Suprapubic skin (tissue), 4 donors: ENCODE measurements around the gene B9D1. TPM values are rescaled to one million over a fixed set of nuclear protein-coding genes. Genes with fewer than 3 reads are reported as not detected.
A peak's percentile ranks its signal among the peaks of the same experiment; 100 is the strongest.

Experiments used
- DNase-seq, 2 donors: peaks; one replicate each; pipeline ENCODE4 v3.0.0-alpha.2; 2019; ENCODE audit warnings: low spot score in 2 of 2
- H3K27ac ChIP-seq: fragments of 200-600 bp; sonication (generic); one replicate; pipeline ENCODE4 v1.5.1; 2019
- H3K27me3 ChIP-seq: fragments of 200-600 bp; sonication (generic); one replicate; pipeline ENCODE4 v1.5.1; 2019
- H3K36me3 ChIP-seq: fragments of 200-600 bp; sonication (generic); one replicate; pipeline ENCODE4 v1.5.1; 2019
- H3K4me1 ChIP-seq: fragments of 200-600 bp; sonication (generic); one replicate; pipeline ENCODE4 v1.5.1; 2019
- H3K4me3 ChIP-seq: fragments of 200-600 bp; sonication (generic); one replicate; pipeline ENCODE4 v1.5.1; 2019; ENCODE audit warnings: mild to moderate bottlenecking
- H3K9me3 ChIP-seq: fragments of 200-600 bp; sonication (generic); one replicate; pipeline ENCODE4 v1.5.1; 2019
- EP300 ChIP-seq: sonication (generic); formaldehyde crosslinking; IDR thresholded peaks from one replicate; pipeline ENCODE4 v1.6.1; 2017; ENCODE audit warnings: antibody characterized with exemption
- POLR2A ChIP-seq, 2 donors: fragments of 450-650 bp; IDR thresholded peaks; one replicate each; pipeline ENCODE4 v1.6.1; 2017; ENCODE audit warnings: antibody characterized with exemption in 2 of 2, mild to moderate bottlenecking in 2 of 2, moderate library complexity in 2 of 2
- POLR2AphosphoS5 ChIP-seq, 3 donors: sonication (generic); formaldehyde crosslinking; IDR thresholded peaks; one replicate each; pipeline ENCODE4 v1.6.1; 2017; ENCODE audit warnings: antibody characterized with exemption in 3 of 3
- WGBS: methylation state at CpG from one replicate; pipeline ENCODE4 v1.1.5; 2018; 5-methylcytosine and 5-hydroxymethylcytosine counted together
- total RNA-seq, 4 donors: library from RNA; depleted of rRNA; stranded (reverse); fragments of >200 nt; gene quantifications; one replicate each; pipeline ENCODE4 v1.1.0, GENCODE V29; 2016
- TF ChIP-seq, protein P1 (sequence below), 2 donors: fragments of 200-600 bp in 1 of 2; fragments of 450-650 bp in 1 of 2; sonication (generic) in 1 of 2; IDR thresholded peaks; one replicate each; pipeline ENCODE4 v1.5.1; 2016 to 2019; ENCODE audit warnings: antibody characterized with exemption in 2 of 2, mild to moderate bottlenecking in 1 of 2, moderate library complexity in 1 of 2

Gene B9D1
- total RNA-seq, 4 donors from 2014 or later = 10.7 to 21.7 (median 17.3) TPM

GRCh38 chr17:19365499-19365817 lies 2.9 kb upstream of the B9D1 start:
- no peak for TF ChIP-seq POLR2AphosphoS5 (IDR thresholded peaks at IDR 0.05)
- no peak for TF ChIP-seq EP300
- TF ChIP-seq, protein P1, sequence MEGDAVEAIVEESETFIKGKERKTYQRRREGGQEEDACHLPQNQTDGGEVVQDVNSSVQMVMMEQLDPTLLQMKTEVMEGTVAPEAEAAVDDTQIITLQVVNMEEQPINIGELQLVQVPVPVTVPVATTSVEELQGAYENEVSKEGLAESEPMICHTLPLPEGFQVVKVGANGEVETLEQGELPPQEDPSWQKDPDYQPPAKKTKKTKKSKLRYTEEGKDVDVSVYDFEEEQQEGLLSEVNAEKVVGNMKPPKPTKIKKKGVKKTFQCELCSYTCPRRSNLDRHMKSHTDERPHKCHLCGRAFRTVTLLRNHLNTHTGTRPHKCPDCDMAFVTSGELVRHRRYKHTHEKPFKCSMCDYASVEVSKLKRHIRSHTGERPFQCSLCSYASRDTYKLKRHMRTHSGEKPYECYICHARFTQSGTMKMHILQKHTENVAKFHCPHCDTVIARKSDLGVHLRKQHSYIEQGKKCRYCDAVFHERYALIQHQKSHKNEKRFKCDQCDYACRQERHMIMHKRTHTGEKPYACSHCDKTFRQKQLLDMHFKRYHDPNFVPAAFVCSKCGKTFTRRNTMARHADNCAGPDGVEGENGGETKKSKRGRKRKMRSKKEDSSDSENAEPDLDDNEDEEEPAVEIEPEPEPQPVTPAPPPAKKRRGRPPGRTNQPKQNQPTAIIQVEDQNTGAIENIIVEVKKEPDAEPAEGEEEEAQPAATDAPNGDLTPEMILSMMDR (IDR thresholded peaks at IDR 0.05) = no peak
- no peak for TF ChIP-seq POLR2A (IDR thresholded peaks at IDR 0.05)
- Histone ChIP-seq H3K27me3 (no peaks in the 10 kb centered on the region), H3K27ac (no peak overlapping the region), H3K36me3 (no peaks in the 10 kb centered on the region), H3K9me3 (no peaks in the 10 kb centered on the region), H3K4me1 (peaks cover 26% of the 10 kb centered on the region), H3K4me3 (no peak overlapping the region)
- DNase-seq = no peak
- WGBS = 94% methylated on average over 4 of the region's 4 CpGs

DNA sequence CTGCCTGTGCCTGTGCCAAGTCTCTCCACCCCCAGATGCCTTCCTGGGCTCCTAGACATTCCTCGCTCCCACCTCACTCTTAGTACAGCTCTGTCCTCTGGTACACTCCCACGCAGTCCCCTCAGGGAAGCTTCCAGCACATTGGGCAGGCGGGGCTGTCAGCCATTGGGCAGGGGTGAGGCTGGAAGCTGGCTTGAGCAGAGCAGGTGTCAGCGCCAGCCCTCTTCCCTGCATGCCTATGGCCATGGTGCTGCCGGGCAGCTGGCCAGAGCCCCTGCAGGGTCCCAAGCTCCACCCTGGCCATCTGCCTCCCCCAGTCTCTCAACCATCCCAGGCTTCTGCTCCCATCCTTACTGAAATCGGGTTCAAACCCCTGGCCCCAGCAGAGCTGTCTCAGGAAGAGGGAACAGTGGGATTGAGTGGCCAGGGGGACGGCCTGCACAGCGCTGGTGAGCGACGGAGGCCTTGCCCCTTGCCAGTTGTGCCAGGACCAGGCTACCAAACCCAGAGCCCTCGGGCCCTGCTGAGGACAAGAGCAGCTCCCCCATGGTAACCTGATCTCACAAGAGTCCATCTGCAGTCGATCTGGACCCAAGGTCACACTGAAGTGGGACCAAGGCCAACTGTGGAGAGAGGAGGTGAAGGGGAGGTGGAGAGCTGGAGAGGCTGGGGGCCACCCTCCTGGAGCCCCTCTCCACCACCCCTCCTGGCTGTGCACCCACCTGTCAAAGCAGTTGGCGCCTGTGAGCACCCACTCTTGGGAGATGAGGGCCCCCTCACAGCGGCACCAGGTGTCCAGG lies 2.4 kb upstream of the B9D1 start:
- Histone ChIP-seq H3K9me3 (no peaks in the 10 kb centered on the region), H3K27ac (no peak overlapping the region), H3K27me3 (no peaks in the 10 kb centered on the region), H3K4me3 (no peak overlapping the region), H3K4me1 (peaks cover 22% of the 10 kb centered on the region), H3K36me3 (no peaks in the 10 kb centered on the region)
- TF ChIP-seq, protein P1 (IDR thresholded peaks at IDR 0.05) = no peak
- TF ChIP-seq EP300 (no peak), POLR2A (IDR thresholded peaks at IDR 0.05) (no peak), POLR2AphosphoS5 (IDR thresholded peaks at IDR 0.05) (no peak)
- no peak for DNase-seq
- 74% methylated on average over 7 of the region's 14 CpGs for WGBS

- 51% methylated on average over 5 of the region's 6 CpGs for WGBS
- Histone ChIP-seq H3K4me3 (no peak overlapping the region), H3K4me1 (peaks cover 22% of the 10 kb centered on the region), H3K36me3 (no peaks in the 10 kb centered on the region), H3K27ac (no peak overlapping the region), H3K27me3 (no peaks in the 10 kb centered on the region), H3K9me3 (no peaks in the 10 kb centered on the region)
- DNase-seq = no peak
- TF ChIP-seq, protein P1 (IDR thresholded peaks at IDR 0.05) = no peak
Observed at GRCh38 chr17:19363460-19364035, 1.0 kb upstream of the B9D1 start.

DNA sequence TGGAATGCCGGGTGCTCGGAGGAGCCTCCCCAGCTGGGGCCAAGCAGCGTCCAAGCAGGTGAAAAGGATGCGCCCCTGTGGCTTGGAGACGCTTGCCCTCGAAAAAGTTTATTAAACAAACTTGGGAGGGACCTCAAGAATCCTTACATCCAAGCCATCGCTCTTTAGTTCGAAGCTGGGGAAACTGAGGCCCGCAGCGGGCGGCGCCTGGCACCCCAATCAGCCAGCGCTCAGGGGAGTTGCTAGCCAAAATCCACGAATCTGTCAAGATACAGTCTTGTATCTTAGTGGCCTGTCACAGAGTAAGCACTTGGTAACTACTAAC lies 553 bp upstream of the B9D1 start:
- Histone ChIP-seq H3K36me3 (no peaks in the 10 kb centered on the region), H3K4me1 (peaks cover 22% of the 10 kb centered on the region), H3K9me3 (no peaks in the 10 kb centered on the region), H3K27ac (peak overlapping the region; percentile 75), H3K27me3 (no peaks in the 10 kb centered on the region), H3K4me3 (peak overlapping the region; percentile 75)
- TF ChIP-seq POLR2AphosphoS5 (IDR thresholded peaks at IDR 0.05) (no peak), EP300 (no peak), POLR2A (IDR thresholded peaks at IDR 0.05) (no peak)
- TF ChIP-seq, protein P1 (IDR thresholded peaks at IDR 0.05) = no peak
- WGBS = 31% methylated on average over 14 of the region's 14 CpGs
- DNase-seq = no peak

DNA sequence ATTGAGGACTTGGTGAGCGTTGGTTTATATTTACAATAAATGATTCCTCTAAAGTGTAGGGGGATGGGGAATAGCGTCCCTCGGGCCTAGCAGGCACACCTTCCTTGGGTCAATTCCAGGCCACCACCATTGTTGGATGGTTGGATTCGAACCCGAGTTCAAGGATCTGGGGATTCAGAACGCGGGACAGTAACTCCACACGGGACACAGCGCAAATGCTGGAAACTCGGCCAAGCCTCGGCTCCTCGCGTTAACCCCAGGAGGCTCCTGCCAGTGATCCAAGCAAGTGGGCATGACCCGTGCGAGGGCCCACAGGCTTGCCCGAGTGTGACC lies 613 bp downstream of the B9D1 start:
- TF ChIP-seq, protein P1 (IDR thresholded peaks at IDR 0.05) = no peak
- TF ChIP-seq POLR2A (IDR thresholded peaks at IDR 0.05) (no peak), EP300 (no peak), POLR2AphosphoS5 (IDR thresholded peaks at IDR 0.05) (no peak)
- Histone ChIP-seq H3K36me3 (peaks cover 8% of the 10 kb centered on the region), H3K4me1 (peaks cover 22% of the 10 kb centered on the region), H3K27me3 (no peaks in the 10 kb centered on the region), H3K9me3 (no peaks in the 10 kb centered on the region), H3K4me3 (peak overlapping the region; percentile 75), H3K27ac (peak overlapping the region; percentile 75)
- no peak for DNase-seq
- 17% methylated on average over 16 of the region's 16 CpGs for WGBS
